GM12892 (cell line): ENCODE measurements around the gene PRUNE2.

Source experiments
- POLR2A ChIP-seq: IDR thresholded peaks from 2 replicates; pipeline ENCODE4 v1.6.1; 2011; ENCODE audit warnings: low read depth, low read length, control low read depth
- POLR2AphosphoS5 ChIP-seq: IDR thresholded peaks from 2 replicates; pipeline ENCODE4 v1.6.1; 2011; ENCODE audit warnings: low read depth, low read length, control low read depth
- TAF1 ChIP-seq: IDR thresholded peaks from 2 replicates; pipeline ENCODE4 v1.6.1; 2011; ENCODE audit warnings: low read depth, mild to moderate bottlenecking, control low read depth, low read length, borderline replicate concordance

DNA sequence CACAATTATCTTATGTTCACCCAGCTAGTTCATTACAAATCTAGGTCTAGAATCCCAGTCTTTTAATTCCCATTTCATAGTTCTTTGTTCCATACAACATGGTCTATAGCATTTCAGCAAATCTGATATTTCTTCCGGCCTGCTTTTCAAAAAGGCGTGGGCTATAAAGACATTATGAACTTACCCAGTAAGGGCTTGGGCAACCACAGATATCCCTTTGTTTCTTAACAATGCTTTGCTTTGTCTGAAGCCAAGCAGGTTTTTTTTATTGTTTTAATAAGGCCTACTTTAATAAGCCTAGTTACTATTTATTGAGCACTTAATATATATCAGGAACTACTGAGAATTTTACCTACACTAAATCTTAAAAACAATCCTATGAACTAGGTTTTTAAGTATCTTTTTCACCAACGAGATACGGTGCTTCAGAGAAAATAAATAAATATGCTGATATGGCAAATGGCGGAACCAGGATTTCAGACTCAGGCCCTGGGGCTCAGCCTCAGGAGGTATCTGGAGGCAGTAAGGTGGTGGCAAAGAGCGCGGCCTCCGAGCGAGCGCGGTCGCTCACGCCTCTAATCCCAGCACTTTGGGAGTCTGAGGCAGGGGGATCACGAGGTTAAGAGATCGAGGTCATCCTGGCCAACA is 112.0 kb downstream of the PRUNE2 start:
- TF ChIP-seq POLR2A (no peak), POLR2AphosphoS5 (no peak), TAF1 (no peak)
